Bronchial epithelial cell (primary cell): Measurements from ENCODE around the gene PINLYP. TPM values are rescaled to one million over a fixed set of nuclear protein-coding genes. Genes with fewer than 3 reads are reported as not detected.

Experiments used
- DNase-seq: peaks from one replicate; pipeline ENCODE4 v3.0.0-alpha.2; 2010; ENCODE audit warnings: low read depth
- FAIRE-seq: peaks from 2 replicates; lab custom pipeline; 2011; peaks lifted over from hg19 to GRCh38; lab: Jason Lieb, UNC
- H3K27me3 ChIP-seq: 2 replicates; pipeline ENCODE4 v1.5.1; 2011; ENCODE audit warnings: low read length; ENCODE audit not compliant: control insufficient read depth, insufficient read depth
- H3K36me3 ChIP-seq: 2 replicates; pipeline ENCODE4 v1.5.1; 2011; ENCODE audit warnings: low read length; ENCODE audit not compliant: control insufficient read depth, insufficient read depth
- H3K4me3 ChIP-seq: 2 replicates; pipeline ENCODE4 v1.5.1; 2011; ENCODE audit warnings: mild to moderate bottlenecking, low read depth, low read length, control low read depth
- CTCF ChIP-seq: IDR thresholded peaks from 2 replicates; pipeline ENCODE4 v1.5.1; 2011; ENCODE audit warnings: mild to moderate bottlenecking, moderate library complexity, low read length, control low read depth, inconsistent platforms; ENCODE audit not compliant: insufficient read depth, severe bottlenecking
- total RNA-seq: library from RNA; depleted of rRNA; stranded (reverse); fragments of >200 nt; gene quantifications from 2 replicates; pipeline ENCODE4 v1.2.1, GENCODE V29; 2014

PINLYP gene
- total RNA-seq, 1 donor from 2014 or later: 0.53 TPM

- H3K36me3 ChIP-seq: peaks cover 1% of the 10 kb centered on the region
- no peak for DNase-seq
- no peaks in the 10 kb centered on the region for H3K27me3 ChIP-seq
- FAIRE-seq: no peak
- TF ChIP-seq CTCF: no peak
- no peak overlapping the region for H3K4me3 ChIP-seq
Measured at GRCh38 chr19:43562226-43562697, 13.3 kb upstream of the PINLYP start.

- Histone ChIP-seq H3K36me3 (peaks cover 1% of the 10 kb centered on the region), H3K27me3 (no peaks in the 10 kb centered on the region), H3K4me3 (no peak overlapping the region)
- no peak for TF ChIP-seq CTCF
- peak; percentile 41 for DNase-seq
- no peak for FAIRE-seq
Measured at GRCh38 chr19:43562698-43563241, 12.8 kb upstream of the PINLYP start.

- no peak for DNase-seq
- Histone ChIP-seq H3K4me3 (no peak overlapping the region), H3K36me3 (peaks cover 1% of the 10 kb centered on the region), H3K27me3 (no peaks in the 10 kb centered on the region)
- FAIRE-seq: peak; percentile 40
- no peak for TF ChIP-seq CTCF
Measured at GRCh38 chr19:43563816-43564457, 11.7 kb upstream of the PINLYP start.

- TF ChIP-seq CTCF: no peak
- DNase-seq (no peak), FAIRE-seq (no peak)
- peaks cover 1% of the 10 kb centered on the region for H3K36me3 ChIP-seq
- H3K27me3 ChIP-seq: no peaks in the 10 kb centered on the region
- H3K4me3 ChIP-seq: no peak overlapping the region
Measured at GRCh38 chr19:43564800-43565199, 10.8 kb upstream of the PINLYP start.

- no peak for TF ChIP-seq CTCF
- no peak for DNase-seq
Measured at GRCh38 chr19:43569657-43570056, 5.9 kb upstream of the PINLYP start.

More at GRCh38 chr19:43569657-43570056, 5.9 kb upstream of the PINLYP start:
- FAIRE-seq: no peak
- H3K4me3 ChIP-seq: no peak overlapping the region
- peaks cover 1% of the 10 kb centered on the region for H3K36me3 ChIP-seq
- H3K27me3 ChIP-seq: no peaks in the 10 kb centered on the region
